ENCODE measurements around the gene ARHGAP22.

ARHGAP22 gene

GRCh38 chr10:48497780-48498770, 106.8 kb downstream of the ARHGAP22 start:
- H2AFZ ChIP-seq (ENCODE audit: low read length): no peak overlapping the region
- no peak overlapping the region for H3K4me2 ChIP-seq (ENCODE audit: low read depth, low read length)
- H3F3A ChIP-seq (ENCODE audit: insufficient read depth, low read length): peaks cover 7% of the 10 kb centered on the region
- no peak for DNase-seq
- H3K36me3 ChIP-seq (replicated peaks; ENCODE audit: insufficient read depth, low read length): no peaks in the 10 kb centered on the region
- H3K79me2 ChIP-seq (ENCODE audit: low read length): no peaks in the 10 kb centered on the region
- H3K9me3 ChIP-seq (replicated peaks; ENCODE audit: insufficient read depth, low read length): no peaks in the 10 kb centered on the region
- peaks cover 17% of the 10 kb centered on the region for H3K4me1 ChIP-seq (ENCODE audit: low read length)
- H3K27me3 ChIP-seq (replicated peaks; ENCODE audit: insufficient read depth, low read length): no peaks in the 10 kb centered on the region
- H3K4me3 ChIP-seq (ENCODE audit: low read length): no peak overlapping the region
- H3K9me2 ChIP-seq (replicated peaks; ENCODE audit: insufficient read depth, low read length): no peaks in the 10 kb centered on the region
- H4K20me1 ChIP-seq (ENCODE audit: insufficient read depth, low read length): no peaks in the 10 kb centered on the region
- H3K27ac ChIP-seq (ENCODE audit: low read length): no peak overlapping the region
- no peak overlapping the region for H3K9ac ChIP-seq (ENCODE audit: low read length)
- TF ChIP-seq CTCF (IDR thresholded peaks at IDR 0.05; ENCODE audit: low read length) (no peak), EZH2 (optimal IDR thresholded peaks at IDR 0.05; ENCODE audit: low read depth, low read length) (no peak), EZH2phosphoT487 (IDR thresholded peaks at IDR 0.05; ENCODE audit: low read length) (no peak)

- no peak for DNase-seq
- no peak overlapping the region for H3K4me2 ChIP-seq (ENCODE audit: low read depth, low read length)
These were observed 107.8 kb downstream of the ARHGAP22 start for GRCh38 chr10:48496831-48497779.

GRCh38 chr10:48496105-48496830, 108.6 kb downstream of the ARHGAP22 start:
- H3K27ac ChIP-seq (ENCODE audit: low read length): no peak overlapping the region
- no peak overlapping the region for H2AFZ ChIP-seq (ENCODE audit: low read length)
- H3K36me3 ChIP-seq (replicated peaks; ENCODE audit: insufficient read depth, low read length): no peaks in the 10 kb centered on the region
- H3K27me3 ChIP-seq (replicated peaks; ENCODE audit: insufficient read depth, low read length): no peaks in the 10 kb centered on the region
- TF ChIP-seq EZH2 (optimal IDR thresholded peaks at IDR 0.05; ENCODE audit: low read depth, low read length): no peak
- no peak for TF ChIP-seq CTCF (IDR thresholded peaks at IDR 0.05; ENCODE audit: low read length)
- no peak for TF ChIP-seq EZH2phosphoT487 (IDR thresholded peaks at IDR 0.05; ENCODE audit: low read length)
- H3K4me3 ChIP-seq (ENCODE audit: low read length): no peak overlapping the region
- H3K9me2 ChIP-seq (replicated peaks; ENCODE audit: insufficient read depth, low read length): no peaks in the 10 kb centered on the region
- DNase-seq: no peak
- no peak overlapping the region for H3K9ac ChIP-seq (ENCODE audit: low read length)
- no peaks in the 10 kb centered on the region for H3K79me2 ChIP-seq (ENCODE audit: low read length)
- peaks cover 13% of the 10 kb centered on the region for H3K4me1 ChIP-seq (ENCODE audit: low read length)
- no peaks in the 10 kb centered on the region for H4K20me1 ChIP-seq (ENCODE audit: insufficient read depth, low read length)
- H3K9me3 ChIP-seq (replicated peaks; ENCODE audit: insufficient read depth, low read length): no peaks in the 10 kb centered on the region
- peaks cover 12% of the 10 kb centered on the region for H3F3A ChIP-seq (ENCODE audit: insufficient read depth, low read length)
- H3K4me2 ChIP-seq (ENCODE audit: low read depth, low read length): no peak overlapping the region

More at GRCh38 chr10:48496831-48497779, 107.8 kb downstream of the ARHGAP22 start:
- no peak for TF ChIP-seq EZH2 (optimal IDR thresholded peaks at IDR 0.05; ENCODE audit: low read depth, low read length)
- no peak overlapping the region for H2AFZ ChIP-seq (ENCODE audit: low read length)
- H3K9me3 ChIP-seq (replicated peaks; ENCODE audit: insufficient read depth, low read length): no peaks in the 10 kb centered on the region
- no peak overlapping the region for H3K9ac ChIP-seq (ENCODE audit: low read length)
- peaks cover 12% of the 10 kb centered on the region for H3F3A ChIP-seq (ENCODE audit: insufficient read depth, low read length)
- H3K27me3 ChIP-seq (replicated peaks; ENCODE audit: insufficient read depth, low read length): no peaks in the 10 kb centered on the region
- no peaks in the 10 kb centered on the region for H4K20me1 ChIP-seq (ENCODE audit: insufficient read depth, low read length)
- no peaks in the 10 kb centered on the region for H3K36me3 ChIP-seq (replicated peaks; ENCODE audit: insufficient read depth, low read length)
- H3K27ac ChIP-seq (ENCODE audit: low read length): no peak overlapping the region
- H3K79me2 ChIP-seq (ENCODE audit: low read length): no peaks in the 10 kb centered on the region
- peaks cover 17% of the 10 kb centered on the region for H3K4me1 ChIP-seq (ENCODE audit: low read length)
- H3K9me2 ChIP-seq (replicated peaks; ENCODE audit: insufficient read depth, low read length): no peaks in the 10 kb centered on the region
- H3K4me3 ChIP-seq (ENCODE audit: low read length): no peak overlapping the region

Measured in MM.1S (cell line).